Hematopoietic multipotent progenitor cell treated with erythropoietin and hydrocortisone succinate and interleukin-3 and kit ligand, for 8 days (in vitro differentiated cells): ENCODE data around the gene TRAK1.

Experiments used
- DNase-seq: peaks from one replicate; pipeline ENCODE4 v3.0.0-alpha.2; 2015

Gene TRAK1

DNA sequence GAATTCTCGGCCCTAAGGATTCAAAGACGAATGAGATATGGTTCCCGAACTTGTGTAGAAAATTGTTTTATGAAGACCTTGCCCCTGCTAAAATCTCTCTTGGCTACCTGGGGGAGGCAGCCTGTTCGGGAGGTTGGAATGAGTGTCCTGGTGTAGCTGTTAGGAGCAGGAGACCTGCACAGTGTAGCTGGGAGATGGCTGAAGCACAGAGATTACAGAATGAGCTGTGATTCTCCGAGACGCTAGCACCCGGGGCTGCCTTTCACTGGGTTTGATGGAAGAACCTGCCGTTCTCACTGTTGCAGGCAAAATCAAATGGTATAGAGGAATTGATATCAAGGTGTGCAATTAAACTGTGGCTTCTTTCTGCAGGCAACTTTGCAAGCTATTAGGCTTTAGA lies 68.0 kb downstream of the TRAK1 start:
- DNase-seq = no peak

DNA sequence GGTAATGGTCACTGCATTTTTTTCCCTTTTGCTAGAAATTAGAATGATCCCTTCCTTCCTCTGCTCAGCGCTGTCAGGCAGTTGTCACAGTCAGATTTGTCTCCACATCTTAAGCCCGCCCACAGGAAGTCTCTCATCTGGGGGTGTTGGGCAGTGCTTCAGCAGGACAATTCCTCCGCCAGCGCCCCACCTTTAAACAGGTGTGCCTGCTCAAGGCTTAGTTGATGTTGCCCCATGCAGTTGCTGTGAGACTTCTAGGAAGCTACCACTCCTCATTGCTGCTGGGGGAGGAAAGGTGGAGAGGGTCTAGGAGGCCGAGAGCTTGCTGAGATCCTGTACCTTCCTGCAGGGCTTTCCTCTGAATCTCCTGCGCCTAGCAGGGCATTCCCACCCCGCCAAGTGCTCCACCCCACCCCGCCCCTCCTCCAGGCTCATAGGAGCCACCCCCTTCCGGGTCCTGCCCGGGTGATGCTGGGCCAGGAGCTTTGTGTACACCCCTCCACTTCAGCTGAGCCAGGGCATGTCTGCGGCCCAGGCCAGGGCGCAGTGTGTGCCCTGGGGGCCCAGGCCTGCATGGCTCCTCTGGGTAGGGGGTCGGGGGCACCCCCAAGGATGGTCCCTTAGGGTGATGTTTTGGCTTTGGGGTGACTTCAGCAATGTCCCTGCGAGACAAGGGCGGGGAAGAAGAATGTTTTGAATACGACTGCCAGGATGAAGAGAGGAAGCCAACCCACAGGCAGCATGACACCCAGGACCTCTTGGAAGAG lies 68.7 kb downstream of the TRAK1 start:
- DNase-seq = peak; percentile 26

DNA sequence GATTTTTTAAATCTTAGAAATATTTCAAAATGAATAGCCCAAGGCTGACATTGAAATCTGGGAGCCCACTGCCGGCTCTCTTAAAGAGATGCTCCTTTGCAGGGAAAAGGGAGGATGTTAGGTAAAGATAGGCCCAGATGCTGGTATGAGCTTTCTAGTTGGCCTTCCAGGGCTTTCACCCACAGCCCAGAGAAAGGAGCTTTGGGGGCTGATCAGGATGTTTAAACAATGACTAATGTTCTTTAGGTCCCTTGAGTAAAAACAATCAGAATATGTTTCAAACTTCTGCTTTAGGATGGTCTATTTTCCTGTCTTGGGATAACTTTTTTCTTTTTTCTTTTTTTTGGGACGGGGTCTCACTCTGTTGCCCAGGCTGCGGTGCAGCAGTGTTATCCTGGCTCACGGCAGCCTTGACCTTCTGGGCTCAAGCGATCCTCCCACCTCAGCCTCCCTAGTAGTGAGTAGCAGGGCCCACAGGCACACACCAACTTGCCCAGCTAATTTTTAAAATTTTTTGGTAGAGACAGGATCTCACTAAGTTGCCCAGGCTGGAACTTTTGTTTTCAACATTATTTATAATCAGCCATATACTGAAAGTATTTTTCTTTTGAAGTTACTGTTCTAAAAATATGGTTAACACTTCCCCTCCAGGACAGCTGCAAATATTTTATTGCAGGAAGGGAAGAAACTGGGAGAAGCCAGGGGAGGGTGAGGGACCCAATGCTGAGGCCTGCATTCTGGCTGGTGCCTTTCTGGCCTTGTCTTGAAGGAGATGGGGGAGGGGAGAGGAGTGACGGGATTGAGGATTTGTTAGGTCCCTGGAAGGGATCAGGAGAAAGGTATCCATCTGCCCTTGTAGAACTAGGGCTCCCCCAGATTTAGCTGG lies 70.1 kb downstream of the TRAK1 start:
- no peak for DNase-seq

DNA sequence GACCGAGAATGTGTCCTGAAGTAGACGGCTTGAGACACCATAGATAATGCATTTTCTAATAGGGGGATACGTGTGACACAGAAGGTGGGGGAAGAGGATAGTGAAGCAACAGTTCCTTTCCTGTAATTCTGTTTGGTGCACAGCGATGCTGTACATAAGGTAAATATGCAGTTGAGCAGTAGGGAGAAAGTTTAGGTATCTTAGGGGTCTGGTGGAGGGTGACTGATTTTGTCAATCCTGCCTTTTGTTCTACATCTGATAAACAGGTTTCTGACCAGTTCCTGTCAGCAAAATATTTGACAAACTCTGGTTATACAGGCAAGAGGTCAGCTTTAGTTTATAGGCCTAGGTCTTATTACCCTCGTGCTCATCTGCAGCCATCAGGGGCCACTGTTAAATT lies 71.3 kb downstream of the TRAK1 start:
- DNase-seq = no peak

DNA sequence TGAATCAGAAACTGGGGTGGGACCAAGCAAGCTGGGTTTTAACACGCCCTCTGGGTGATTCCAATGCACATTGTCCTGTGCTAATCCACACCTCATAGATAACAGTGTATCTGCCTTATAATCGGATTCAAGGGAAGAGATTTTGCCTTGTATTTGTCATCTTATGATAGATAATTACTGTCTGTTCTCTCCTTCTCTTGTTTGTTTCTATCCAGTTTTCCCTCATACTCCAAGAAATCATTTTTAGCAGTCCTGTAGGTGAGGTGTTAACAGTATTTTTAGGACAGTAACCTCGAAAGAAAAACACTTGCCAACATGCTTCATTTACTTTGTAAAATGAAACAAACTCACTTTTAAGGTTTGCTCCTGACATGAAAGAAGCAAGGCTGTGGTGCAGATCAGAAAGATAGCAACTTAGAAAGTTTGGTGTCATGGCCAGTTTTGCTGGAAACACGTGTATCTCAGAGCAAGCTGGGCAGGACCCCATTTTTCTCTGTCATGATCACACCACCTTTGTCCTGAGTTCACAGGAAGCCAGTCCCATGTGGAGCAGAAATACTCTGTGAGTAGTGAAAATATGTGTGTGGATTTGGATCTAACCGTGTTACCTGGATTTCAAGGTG lies 72.6 kb downstream of the TRAK1 start:
- peak; percentile 25 for DNase-seq

DNA sequence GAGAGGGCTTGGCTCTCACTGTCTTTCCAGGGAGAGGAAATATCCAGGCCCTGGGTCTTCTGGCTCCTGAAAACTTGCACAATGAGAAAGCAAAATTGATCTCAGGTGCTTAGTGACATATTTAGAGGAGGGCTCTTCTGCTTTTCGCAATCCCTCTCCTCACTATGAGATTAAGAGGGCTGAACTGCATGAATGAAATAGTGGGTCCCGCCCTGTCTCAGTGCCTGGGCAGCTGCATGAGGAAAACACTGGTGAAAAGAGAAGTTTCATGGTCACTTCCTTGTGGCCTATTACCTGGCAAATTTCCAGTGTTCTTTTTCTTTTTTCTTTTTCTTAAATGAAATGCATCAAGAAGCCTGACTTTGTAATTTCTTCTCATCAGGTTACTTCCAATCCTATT lies 73.5 kb downstream of the TRAK1 start:
- peak; percentile 31 for DNase-seq

DNA sequence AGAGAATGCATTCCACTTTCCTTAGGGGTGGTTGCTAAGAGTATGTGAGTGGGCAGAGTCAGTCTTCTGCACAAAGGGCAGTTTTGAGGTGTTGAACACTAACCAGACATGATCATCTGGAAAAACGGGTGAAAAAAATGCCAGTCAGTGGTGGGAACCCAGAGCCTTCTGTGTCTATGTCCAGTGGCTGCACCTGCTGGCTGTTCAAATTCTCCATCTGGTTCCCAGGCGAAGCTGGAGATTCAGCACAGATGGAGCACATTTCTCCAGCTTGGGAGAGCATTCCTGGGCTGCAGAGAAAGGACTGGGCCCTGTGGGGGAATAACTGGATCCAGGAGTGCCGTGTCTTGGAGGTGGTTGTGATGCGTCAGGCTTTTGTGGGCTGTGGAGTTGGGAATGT lies 74.1 kb downstream of the TRAK1 start:
- no peak for DNase-seq

DNA sequence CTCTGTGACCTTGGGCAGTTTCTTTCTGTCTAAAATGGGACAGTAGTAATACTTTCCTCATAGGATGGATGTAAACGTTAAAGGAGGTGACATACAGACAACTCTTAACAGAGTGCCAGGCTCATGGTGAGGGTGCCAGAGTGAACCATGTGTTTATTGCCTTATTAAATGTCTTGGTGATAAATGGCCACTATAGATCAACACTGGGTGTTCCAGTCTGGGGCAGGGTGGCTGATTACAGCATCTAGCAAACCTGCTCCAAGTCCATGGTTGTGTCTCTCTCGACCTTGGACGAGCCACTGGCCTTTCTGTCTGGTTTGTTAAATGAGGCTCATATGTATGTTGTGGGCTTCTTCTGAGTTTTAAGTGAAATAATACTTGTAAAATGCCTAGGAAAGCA lies 75.1 kb downstream of the TRAK1 start:
- no peak for DNase-seq

DNA sequence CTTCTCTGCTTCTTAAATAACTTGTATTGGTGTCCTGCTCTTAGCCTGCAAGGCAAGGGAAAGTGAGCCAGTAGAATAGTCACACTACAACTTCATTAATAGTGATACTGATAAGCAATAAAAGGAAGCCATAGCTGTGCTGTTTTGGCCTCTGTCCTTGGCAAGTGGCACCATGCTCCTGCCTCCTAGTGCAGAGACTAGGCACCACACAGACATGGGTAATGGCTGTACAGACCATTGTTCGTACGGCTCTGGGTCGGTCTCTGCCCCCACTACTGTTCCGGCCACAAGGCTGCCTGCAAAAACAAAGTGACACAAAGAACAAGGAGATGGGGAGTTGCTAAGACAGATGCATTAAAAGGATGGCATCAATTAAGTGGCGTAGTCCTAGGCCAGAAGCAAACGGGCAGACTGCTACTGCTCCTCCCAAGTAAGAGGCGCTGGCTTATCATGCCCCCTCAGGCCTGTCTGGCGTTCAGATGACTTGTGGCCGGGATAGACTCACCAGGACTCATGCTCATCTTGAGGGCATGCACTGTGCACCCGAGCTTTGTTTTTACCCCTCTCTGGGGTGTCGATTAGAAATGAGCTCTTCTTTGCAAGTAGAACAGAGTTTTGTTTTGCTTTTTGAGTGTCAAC lies 75.6 kb downstream of the TRAK1 start:
- DNase-seq = peak; percentile 99

DNA sequence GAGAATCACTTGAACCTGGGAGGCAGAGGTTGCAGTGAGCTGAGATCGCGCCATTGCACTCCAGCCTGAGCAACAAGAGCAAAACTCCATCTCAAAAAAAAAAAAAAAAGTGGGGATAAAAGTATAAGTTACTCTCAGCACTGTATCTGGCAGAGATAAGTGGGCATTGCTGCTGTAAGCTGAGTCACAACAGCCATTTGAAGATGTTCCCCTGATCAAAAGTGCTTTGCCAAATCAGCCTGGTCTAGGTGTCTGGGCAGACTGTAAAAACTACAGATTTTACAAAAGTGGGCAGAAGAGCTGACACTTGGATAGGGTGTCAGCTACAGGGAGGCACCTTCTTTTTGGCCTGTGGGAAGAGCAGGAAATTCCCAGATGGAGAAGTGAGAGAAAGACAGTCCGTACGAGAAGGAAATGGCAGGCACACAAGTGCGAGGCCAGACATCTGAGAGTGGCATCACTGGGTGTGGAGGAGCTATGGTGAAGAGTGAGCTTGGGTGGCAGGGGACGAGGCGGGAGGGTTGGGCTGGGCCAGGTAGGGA lies 78.5 kb downstream of the TRAK1 start:
- peak; percentile 75 for DNase-seq

DNA sequence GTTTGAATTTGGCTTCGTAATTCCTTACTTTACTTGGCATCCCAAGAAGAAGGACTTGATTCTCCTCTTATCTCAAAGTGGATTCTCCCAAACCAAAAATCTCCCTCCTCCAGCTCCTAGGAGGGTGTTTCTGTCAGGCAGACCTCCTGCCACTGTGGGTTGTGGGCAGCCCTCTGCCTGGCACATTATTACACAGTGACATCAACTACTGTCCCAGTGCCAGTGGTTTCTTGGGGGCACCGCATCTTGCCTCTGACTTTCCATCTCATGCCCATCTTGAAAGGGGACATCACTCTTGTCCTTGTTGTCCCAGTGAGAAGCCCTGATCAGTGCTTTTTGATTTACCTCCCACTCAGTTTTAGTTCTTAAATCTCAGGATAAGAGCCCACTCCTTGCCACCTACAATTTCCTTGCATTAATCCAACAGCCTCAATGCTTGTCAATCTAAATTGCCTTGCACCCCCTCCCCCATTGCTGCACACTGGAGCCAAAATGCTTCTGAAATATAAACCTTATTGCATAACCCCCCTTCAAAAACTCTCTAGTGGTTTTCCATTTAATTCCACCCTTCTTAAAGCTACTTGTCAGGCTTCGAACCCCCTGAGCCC lies 81.0 kb downstream of the TRAK1 start:
- no peak for DNase-seq

DNA sequence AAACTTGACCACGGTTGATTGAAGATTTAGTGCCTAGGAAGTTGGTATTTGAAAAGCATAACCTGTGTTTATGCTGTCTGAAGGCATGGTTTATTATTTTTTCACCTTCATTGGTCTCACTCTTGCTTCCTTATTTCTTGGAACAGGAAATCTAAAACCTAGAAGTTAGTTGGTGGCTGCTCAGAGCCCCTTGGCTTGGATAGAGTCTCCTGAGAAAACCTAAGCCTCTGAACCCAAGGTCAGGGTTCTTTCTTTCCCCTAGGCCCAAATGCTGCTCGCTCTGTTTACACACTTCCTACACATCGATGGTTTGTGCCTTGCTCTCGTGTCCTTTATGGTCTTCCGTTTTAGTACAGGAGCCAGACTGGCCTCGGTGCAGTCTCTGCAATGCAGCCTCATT lies 82.2 kb downstream of the TRAK1 start:
- DNase-seq = no peak

DNA sequence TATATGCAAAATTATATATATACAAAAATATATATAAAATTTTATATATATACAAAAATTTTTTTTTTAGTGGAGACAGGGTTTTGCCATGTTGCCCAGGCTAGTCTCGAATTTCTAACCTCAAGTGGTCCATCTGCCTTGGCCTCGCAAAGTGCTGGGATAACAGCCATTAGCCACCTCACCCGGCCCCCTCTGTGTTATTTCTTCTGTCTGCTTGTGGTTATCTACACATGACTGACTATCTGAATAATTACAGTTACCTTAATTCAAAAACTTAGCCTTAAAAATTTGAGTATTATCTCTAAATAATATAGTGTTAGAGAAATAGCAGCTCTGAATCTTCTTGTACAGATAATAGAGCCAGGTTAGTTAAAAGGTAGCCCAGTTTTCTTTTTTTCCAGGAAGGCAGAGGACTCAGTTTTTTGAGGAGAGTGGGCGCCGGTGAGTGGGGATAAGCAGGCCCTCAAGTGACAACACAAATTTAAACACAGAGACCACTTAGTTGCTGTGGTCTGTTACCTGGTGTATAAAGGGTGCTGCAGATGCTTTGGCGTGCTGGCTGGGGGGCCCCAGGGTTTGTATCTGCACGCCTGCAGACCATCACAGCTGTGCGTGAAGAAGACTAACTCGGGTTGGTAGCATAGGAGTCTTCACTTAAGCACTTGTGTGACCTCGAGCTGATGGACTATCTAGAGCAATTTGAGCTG lies 83.7 kb downstream of the TRAK1 start:
- DNase-seq = no peak

DNA sequence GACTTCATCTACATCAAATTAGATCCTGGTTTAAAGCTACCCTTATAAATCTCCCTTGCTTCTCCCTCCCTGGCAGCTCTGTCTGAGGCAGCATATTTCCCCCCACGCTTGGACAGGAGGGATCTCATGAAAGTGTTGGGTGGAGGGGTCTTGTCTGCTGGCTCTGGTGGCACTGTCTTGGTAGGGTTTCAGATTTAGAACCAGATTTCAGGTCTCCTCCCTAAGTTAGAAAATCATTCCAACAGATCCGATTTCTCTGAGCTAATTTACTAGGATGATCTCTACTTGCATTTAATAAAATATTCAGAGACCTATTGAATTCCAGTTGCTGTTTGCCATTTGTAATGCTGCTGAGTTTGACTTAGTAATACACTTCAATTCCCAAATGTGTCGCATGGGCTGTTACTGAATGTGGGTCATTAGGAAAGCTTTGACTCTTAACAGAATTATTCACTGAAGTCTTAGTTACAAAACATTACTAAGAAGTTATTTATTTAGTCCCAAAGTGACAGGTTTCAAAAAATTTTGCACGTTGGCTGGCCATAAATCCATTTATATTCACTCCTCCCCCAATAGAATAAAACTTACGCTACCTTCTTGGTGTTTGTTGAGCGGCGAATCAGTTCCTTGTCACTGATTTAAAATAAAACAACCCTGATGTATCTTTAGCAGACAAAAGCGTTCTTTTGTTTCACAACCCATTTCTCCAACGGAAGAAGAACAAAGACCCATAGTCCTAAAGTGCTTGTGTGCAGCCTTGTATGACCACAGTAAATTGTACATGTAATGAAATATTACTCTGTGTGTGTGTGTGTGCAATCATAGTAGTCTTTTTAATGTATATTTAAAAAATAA lies 84.5 kb downstream of the TRAK1 start:
- no peak for DNase-seq

DNA sequence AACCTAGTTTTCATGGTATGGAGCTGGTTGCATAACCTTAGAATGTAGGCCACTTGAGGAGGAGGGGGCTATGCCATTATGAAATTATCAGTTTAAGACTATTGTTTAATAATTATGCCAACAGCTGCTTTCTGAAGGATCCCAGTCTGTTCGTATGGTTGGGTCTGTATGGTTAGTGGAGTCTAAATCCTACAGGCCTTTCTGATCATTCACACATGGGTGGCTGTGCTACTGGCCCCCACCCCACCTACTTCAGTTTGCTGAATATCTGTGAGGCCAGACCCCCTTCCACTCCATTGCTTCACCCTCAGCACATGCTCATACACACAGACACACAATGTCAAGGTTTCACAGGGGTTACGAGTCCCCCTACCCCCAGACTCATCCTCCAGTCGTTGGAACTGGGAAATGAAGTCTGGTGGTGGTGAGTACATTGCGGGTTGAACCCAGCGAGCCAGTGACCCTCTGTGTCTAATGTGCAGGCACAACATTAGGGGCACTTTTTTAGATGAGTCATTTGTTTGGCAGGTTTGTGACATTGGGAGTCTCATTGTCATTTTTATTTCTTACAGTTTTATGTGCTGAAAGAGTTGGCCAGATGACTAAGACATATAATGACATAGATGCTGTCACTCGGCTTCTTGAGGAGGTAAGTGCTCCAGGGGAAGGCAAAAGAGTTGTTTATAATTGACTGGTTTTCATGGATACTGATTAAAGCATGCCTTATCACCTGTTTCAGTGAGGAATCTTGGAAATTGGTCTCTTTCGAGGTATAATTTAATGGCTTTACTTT lies 85.3 kb downstream of the TRAK1 start:
- no peak for DNase-seq

DNA sequence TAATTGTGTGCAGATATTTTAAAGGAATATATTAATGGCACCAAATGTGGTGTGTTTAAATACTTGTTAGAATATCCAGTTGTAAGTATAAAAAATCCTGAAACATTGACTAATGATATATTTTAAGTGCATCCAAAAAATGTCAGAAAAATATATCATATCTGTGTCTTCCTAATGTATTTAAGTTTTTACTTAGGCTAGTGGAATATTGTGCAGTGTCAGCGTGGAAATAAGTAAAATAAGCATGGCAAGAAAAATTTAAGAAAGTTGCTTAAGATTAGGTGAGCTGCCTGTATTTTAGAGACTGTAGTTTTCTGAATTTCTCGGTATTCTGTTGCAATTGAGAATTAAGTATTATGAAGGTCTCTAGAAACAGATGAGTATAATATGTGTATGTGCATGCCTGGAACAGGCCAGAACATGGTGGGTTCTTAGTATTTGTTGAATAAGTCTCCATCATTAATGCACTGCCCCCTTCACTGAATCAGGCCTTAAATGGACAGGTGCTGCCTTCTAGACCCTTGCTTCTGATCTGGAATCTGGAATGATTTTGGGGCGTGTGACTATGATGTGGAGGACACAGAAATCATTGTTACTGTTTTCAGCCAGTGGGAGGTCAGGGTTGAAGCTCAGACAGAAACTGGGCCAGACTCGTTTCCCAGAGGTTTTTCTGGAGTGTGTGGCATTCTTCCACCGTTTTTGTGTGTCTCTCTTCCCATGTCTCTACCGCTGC lies 86.1 kb downstream of the TRAK1 start:
- no peak for DNase-seq

DNA sequence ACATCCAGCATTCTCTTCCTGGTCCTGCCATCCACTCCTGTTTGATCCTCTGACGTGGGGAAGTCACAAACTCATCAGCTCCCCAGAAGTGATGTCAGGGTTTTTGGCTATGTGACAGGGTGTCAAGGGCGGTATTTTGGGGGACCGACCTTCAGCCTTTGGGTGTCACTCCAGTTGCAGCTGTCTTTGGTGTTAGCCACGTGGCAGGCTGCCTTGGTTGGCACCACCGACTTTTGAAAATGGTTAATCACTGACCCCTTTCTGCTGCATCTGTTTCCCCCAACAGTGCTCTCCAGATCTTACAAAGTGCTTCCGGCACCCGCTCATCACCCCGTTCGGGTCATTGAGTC lies 86.6 kb downstream of the TRAK1 start:
- DNase-seq = no peak

DNA sequence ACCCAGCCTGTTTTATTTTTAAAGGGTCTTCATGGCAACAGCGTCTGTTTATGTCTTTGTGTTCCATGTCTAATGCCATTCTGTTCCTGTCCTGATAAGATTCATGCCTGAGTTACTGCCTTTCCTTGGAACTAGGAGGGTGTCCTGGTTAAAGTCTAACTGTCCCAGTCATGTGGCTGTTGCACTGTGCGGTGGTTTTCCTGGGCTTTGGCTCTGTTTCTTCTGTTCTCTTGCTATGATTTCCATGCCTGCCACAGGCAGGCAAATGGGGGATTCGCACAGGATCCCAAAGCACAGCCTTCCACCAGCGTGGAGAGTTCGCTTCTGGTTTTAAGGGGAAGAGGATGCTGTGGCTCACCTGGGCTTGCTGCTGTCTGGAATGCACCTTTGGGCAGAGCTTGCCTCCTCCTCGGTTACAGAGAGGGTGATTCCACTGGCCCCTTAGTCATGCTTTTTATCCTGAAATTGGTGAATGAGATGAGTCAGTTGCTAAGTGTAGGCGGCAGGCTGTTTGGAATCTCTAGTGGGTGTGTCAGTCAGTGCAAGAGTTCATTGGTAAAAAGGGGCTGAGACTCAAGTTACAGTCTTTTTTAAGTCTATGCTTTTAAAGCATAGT lies 88.1 kb downstream of the TRAK1 start:
- peak; percentile 45 for DNase-seq

DNA sequence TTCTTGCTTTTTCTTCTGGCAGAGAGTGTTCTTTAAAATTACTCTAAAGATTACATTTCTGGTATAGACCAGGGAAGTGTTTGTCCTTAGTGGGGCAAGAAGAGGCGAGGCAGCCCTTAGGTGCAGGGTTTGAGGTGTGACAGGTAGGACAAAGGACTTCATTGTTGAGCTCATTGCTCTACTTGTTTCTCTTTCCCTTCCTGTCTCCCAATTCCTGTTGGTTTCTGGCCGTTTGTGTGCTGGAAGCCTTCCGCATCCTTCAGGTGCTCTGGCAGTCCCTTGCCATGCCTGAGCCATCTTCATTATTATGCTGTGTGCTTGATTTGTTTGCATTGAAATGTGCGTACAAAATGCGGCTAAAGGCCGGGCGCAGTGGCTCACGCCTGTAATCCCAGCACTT lies 89.7 kb downstream of the TRAK1 start:
- DNase-seq = no peak
